PC-3 (cell line): ENCODE measurements around the gene NFYB.

Experiments used
- CTCF ChIP-seq: fragments of 300-600 bp; sonication (generic); conservative IDR thresholded peaks from 2 replicates; pipeline ENCODE4 v1.5.1; 2017; ENCODE audit warnings: antibody characterized with exemption, low read depth, mild to moderate bottlenecking, low read length
- EZH2 ChIP-seq: fragments of 300-600 bp; sonication (generic); IDR thresholded peaks from one replicate; pipeline ENCODE4 v1.6.1; 2017; ENCODE audit warnings: antibody characterized with exemption, mild to moderate bottlenecking, low read length; ENCODE audit not compliant: unreplicated experiment

- TF ChIP-seq CTCF (no peak), EZH2 (no peak)
Measured at GRCh38 chr12:104137902-104138796, at the start of gene NFYB.
